ENCODE measurements around the gene BRD1. TPM values are rescaled to one million over a fixed set of nuclear protein-coding genes. Genes with fewer than 3 reads are reported as not detected.
"Not testable (repeated sequence)": the region's sequence is repeated elsewhere in the genome, so short reads cannot be mapped to it uniquely, and the experiment has no call there.

Gene BRD1
- total RNA-seq, 3 donors from 2014 or later (not counting 1 experiment from before 2014, with no cell fraction given): 126 to 154 (median 132) TPM

GRCh38 chr22:49824936-49825335 lies 2.7 kb downstream of the BRD1 start:
- H3K36me3 Mint-ChIP-seq: peaks cover 9% of the 10 kb centered on the region
- Histone ChIP-seq H3K27ac (ENCODE audit: low read length) (no peak overlapping the region), H3K27me3 (ENCODE audit: control insufficient read depth, insufficient read depth, low read length) (no peaks in the 10 kb centered on the region), H3K36me3 (ENCODE audit: control insufficient read depth, insufficient read depth, low read length) (peaks cover 30% of the 10 kb centered on the region), H3K4me1 (ENCODE audit: control insufficient read depth, insufficient read depth, low read length) (peaks cover 45% of the 10 kb centered on the region), H3K4me3 (ENCODE audit: low read length) (no peak overlapping the region), H3K9me3 (ENCODE audit: control insufficient read depth, insufficient read depth, low read length) (no peaks in the 10 kb centered on the region)
- peaks cover 40 to 42% of the 10 kb centered on the region in 2 donors for H3K4me1 Mint-ChIP-seq
- ATAC-seq: no peak
- H3K9me3 Mint-ChIP-seq: no peaks in the 10 kb centered on the region
- TF ChIP-seq CTCF (IDR thresholded peaks at IDR 0.05): no peak
- H3K27me3 Mint-ChIP-seq (ENCODE audit: low read depth in 2 of 2): no peaks in the 10 kb centered on the region
- DNase-seq: no peak
- WGBS (ENCODE audit: insufficient coverage): 92% methylated on average over 12 of the region's 12 CpGs
- peak overlapping the region; percentile 83 to 88 for H3K27ac Mint-ChIP-seq
- H3K4me3 Mint-ChIP-seq: peak overlapping the region; percentile 93
- intact Hi-C loops (cut with micrococcal nuclease): no loop called here

GRCh38 chr22:49824185-49824925 lies 3.3 kb downstream of the BRD1 start:
- no peak for ATAC-seq
- peaks cover 40 to 42% of the 10 kb centered on the region in 2 donors for H3K4me1 Mint-ChIP-seq
- DNase-seq: no peak
- 74% methylated on average over 14 of the region's 16 CpGs for WGBS (ENCODE audit: insufficient coverage)
- no peaks in the 10 kb centered on the region for H3K27me3 Mint-ChIP-seq (ENCODE audit: low read depth in 2 of 2)
- H3K36me3 Mint-ChIP-seq: peaks cover 9% of the 10 kb centered on the region
- no peak for TF ChIP-seq CTCF (IDR thresholded peaks at IDR 0.05)
- Histone ChIP-seq H3K4me1 (ENCODE audit: control insufficient read depth, insufficient read depth, low read length) (peaks cover 43% of the 10 kb centered on the region), H3K27ac (ENCODE audit: low read length) (no peak overlapping the region), H3K36me3 (ENCODE audit: control insufficient read depth, insufficient read depth, low read length) (peaks cover 32% of the 10 kb centered on the region), H3K9me3 (ENCODE audit: control insufficient read depth, insufficient read depth, low read length) (no peaks in the 10 kb centered on the region), H3K4me3 (ENCODE audit: low read length) (no peak overlapping the region), H3K27me3 (ENCODE audit: control insufficient read depth, insufficient read depth, low read length) (no peaks in the 10 kb centered on the region)
- intact Hi-C loops (cut with micrococcal nuclease): no loop called here
- H3K9me3 Mint-ChIP-seq: no peaks in the 10 kb centered on the region
- peak overlapping the region; percentile 57 for H3K4me3 Mint-ChIP-seq
- peak overlapping the region in 1 of 2 donors; percentile 88 for H3K27ac Mint-ChIP-seq

GRCh38 chr22:49823289-49824045 lies 4.2 kb downstream of the BRD1 start:
- WGBS (ENCODE audit: insufficient coverage): 96% methylated on average over 53 of the region's 53 CpGs
- peaks cover 32% of the 10 kb centered on the region for H3K36me3 ChIP-seq (ENCODE audit: control insufficient read depth, insufficient read depth, low read length)
- H3K27ac ChIP-seq (ENCODE audit: low read length): no peak overlapping the region
- TF ChIP-seq CTCF (IDR thresholded peaks at IDR 0.05): no peak
- H3K27me3 ChIP-seq (ENCODE audit: control insufficient read depth, insufficient read depth, low read length): no peaks in the 10 kb centered on the region
- Mint-ChIP-seq H3K27ac (peak overlapping the region; percentile 37 to 88), H3K36me3 (peaks cover 9% of the 10 kb centered on the region), H3K27me3 (ENCODE audit: low read depth in 2 of 2) (no peaks in the 10 kb centered on the region), H3K4me1 (peaks cover 46 to 47% of the 10 kb centered on the region in 2 donors), H3K9me3 (no peaks in the 10 kb centered on the region), H3K4me3 (peak overlapping the region; percentile 26)
- no peak overlapping the region for H3K4me3 ChIP-seq (ENCODE audit: low read length)
- intact Hi-C loops (cut with micrococcal nuclease): no loop called here
- H3K9me3 ChIP-seq (ENCODE audit: control insufficient read depth, insufficient read depth, low read length): no peaks in the 10 kb centered on the region
- no peak for DNase-seq
- no peak for ATAC-seq
- H3K4me1 ChIP-seq (ENCODE audit: control insufficient read depth, insufficient read depth, low read length): peaks cover 36% of the 10 kb centered on the region

- H3K9me3 ChIP-seq (ENCODE audit: control insufficient read depth, insufficient read depth, low read length); H3K27me3 ChIP-seq (ENCODE audit: control insufficient read depth, insufficient read depth, low read length); H3K27ac ChIP-seq (ENCODE audit: low read length); ATAC-seq; DNase-seq; H3K27me3 Mint-ChIP-seq (ENCODE audit: low read depth in 2 of 2); H3K9me3 Mint-ChIP-seq; H3K27ac Mint-ChIP-seq; H3K4me3 Mint-ChIP-seq; intact Hi-C loops (cut with micrococcal nuclease); H3K36me3 Mint-ChIP-seq; H3K4me3 ChIP-seq (ENCODE audit: low read length): not testable (repeated sequence)
- H3K4me1 Mint-ChIP-seq: peaks cover 61 to 64% of the 10 kb centered on the region in 2 donors
- peaks cover 33% of the 10 kb centered on the region for H3K4me1 ChIP-seq (ENCODE audit: control insufficient read depth, insufficient read depth, low read length)
- 85% methylated on average over 11 of the region's 11 CpGs for WGBS (ENCODE audit: insufficient coverage)
- peaks cover 46% of the 10 kb centered on the region for H3K36me3 ChIP-seq (ENCODE audit: control insufficient read depth, insufficient read depth, low read length)
Observed at GRCh38 chr22:49821741-49822140, 5.9 kb downstream of the BRD1 start.

Data from natural killer cell (primary cell).